NCI-H146 treated with DMSO at 0.1 percent for 48 hours (cell line): Measurements from ENCODE around the gene TSHB.

Experiments
- DNase-seq: peaks from one replicate; lab custom pipeline; 2025; ENCODE audit not compliant: unreplicated experiment; lab: John Stamatoyannopoulos, UW

Gene TSHB

GRCh38 chr1:115059316-115059715 lies 29.7 kb downstream of the TSHB start:
- no peak for DNase-seq

- DNase-seq: no peak
These were observed 30.9 kb downstream of the TSHB start for GRCh38 chr1:115060501-115060900.

DNA sequence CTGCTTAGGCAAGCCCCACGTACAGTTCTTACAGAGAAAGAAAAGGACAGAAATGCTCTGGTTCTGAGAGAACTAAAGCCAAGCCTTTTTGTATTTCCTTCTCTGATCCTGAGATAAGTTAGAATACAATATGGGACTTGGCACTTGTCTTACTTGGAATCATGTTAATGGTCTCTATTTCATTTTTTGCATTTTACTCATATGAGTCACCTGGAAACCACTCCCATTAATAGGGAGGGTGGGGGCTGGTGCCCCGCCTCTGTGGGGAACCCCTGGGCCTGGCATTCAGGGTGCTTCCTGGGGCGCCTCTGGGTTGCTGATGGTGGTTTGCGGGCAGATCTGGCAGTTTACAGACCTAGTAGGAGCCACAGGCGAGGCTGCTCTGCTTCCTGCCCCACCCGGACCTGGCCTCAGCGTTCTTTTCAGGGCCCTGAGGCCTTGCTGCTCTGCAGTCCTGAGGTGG lies 32.9 kb downstream of the TSHB start:
- no peak for DNase-seq

- no peak for DNase-seq
These were observed 33.7 kb downstream of the TSHB start for GRCh38 chr1:115063228-115063901.

DNA sequence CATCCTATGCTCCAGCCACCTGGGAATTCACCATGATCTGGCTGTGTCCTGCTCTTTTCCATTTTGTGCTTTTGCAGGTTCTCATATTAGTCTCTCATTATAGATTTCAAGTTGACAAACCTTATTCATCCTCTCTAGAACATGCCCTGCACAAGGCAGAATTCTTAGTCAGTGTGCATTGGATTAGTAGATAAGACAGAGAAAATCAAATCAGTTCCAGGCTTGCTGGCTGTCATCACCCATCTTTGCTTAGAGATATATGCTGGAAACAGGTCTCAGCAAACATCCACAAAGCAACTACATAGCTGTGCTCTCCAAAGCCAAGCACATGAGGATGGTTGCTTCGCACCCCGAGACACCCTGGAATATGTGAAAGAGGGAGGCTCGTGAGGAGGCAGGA lies 34.8 kb downstream of the TSHB start:
- DNase-seq: no peak

DNA sequence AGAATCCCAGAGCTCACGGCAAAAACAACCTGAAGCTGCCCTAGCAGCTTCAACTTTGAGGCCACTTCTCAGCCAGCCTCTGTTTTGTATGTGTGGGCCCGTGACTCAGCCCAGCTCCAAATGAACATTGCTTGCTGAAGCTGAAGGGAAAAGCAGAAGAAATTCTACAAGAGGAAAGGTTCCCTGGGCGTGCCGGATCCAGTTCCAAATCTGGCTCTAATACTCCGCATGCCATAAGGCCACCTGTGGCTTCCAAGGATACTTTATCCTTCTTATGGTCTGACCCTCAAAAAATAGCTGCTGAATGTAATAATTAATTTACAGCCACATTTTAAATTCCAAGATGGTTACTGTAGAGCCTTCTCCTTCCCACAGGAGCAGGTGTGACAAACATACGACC lies 35.4 kb downstream of the TSHB start:
- DNase-seq: no peak

DNA sequence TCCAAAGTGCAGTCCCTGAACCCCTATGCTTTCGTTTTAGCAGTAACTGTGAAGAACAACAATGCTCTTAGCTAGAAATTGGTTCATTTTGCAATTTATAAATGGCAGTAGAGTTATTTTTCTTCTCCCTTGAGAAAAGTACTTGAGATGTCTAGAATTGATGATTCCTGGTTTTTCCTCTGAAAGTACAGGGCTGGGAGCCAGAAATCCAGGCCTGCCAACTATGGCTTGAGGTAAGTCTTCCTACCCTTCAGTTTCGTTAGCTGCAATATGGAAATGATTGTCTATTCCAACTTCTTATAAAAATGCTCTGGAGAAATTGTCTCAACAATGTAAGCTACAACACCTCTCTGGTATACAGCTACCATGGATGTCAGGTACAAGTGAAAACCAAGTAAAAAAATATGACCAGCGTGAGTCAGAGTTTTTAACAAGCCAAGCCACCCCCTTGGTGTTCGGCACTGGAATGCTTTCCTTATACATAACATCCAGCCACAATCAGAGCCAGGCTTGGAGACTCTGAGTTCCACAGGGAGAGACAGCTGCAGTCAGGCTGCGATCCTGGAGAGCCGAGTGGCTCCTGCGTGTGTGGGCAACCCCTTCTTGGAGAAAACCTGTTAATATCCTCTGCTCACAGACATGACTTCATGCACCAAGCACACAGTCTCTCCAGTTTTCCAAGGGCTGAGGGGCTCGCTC lies 37.7 kb downstream of the TSHB start:
- DNase-seq: no peak

DNA sequence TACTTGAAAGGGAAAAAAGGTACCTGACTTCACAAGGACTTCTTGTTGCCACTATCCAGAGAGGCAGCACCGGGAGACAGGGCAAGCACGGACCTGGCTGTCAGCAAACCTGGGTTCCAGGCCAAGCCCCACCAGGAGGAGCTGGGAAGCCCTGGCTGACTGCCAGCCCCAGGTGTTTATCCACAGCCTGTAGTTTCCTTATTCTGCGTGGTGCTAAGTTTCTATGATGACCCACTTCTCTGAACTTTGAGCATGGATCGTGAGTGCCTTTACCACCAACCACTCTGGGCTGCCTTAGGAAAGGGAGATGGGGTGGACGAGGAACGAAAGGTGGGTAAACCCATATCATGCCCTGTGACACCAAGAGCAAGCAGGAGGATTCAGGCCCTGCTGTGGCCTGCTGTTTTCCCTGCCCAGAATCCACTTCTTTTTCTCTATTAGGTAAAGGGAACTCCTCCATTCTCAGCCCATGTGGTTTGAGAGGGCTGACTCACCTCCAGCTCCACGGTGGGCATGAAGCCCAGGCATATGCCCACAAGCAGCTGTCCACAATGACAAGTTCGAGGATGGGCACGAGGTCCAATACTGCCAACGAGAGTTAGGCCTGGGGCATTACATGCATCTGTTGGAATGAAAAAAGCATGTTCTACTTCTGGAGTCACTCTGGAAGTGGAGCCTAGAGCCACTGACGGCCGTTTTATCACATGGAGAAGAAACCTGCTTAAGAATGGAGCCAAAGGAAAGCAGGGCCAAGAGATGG lies 39.4 kb downstream of the TSHB start:
- no peak for DNase-seq

GRCh38 chr1:115069659-115070308 lies 40.2 kb downstream of the TSHB start:
- DNase-seq: no peak

- no peak for DNase-seq
These were observed 41.5 kb downstream of the TSHB start for GRCh38 chr1:115071012-115071664.

DNA sequence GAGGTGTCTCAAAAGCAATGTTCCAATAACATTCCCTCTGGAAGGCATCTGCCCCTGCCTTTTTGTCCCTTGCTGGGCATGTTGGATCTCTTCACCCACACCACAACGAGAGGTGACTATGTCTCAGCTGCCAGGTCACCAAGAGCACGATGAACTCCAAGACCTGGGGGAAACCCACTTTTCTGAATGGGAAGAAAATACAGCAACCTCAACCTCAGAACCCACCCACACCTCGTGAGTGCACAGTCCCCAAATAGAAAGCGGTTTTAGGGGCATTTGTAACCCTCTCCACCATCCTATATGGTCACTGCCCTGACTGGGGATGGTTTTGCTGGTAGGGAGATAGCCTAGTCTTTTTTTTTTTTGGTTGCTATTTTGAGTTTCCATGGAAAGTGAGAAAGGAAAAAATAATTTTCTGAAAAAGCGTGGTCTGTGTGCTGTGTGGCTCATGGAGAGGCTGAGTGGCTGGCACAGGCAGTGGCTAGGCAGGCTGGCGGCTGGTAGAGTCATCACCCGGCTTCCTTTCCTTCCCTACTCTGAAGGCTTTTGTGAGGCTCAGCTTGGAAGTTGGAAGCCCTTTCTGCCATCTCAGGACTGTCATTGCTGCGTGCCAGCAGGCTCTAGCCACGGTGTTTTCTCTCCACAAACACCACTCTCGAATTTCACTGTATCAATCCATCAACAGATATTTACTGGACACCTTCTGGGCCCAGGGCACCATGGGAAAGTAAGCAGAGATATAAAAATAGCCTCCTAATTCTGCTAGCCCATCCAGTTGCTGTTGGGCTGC lies 43.9 kb downstream of the TSHB start:
- DNase-seq: no peak

GRCh38 chr1:115074839-115075534 lies 45.4 kb downstream of the TSHB start:
- no peak for DNase-seq

GRCh38 chr1:115076384-115076915 lies 46.8 kb downstream of the TSHB start:
- DNase-seq: no peak

GRCh38 chr1:115077286-115077983 lies 47.8 kb downstream of the TSHB start:
- DNase-seq: no peak

DNA sequence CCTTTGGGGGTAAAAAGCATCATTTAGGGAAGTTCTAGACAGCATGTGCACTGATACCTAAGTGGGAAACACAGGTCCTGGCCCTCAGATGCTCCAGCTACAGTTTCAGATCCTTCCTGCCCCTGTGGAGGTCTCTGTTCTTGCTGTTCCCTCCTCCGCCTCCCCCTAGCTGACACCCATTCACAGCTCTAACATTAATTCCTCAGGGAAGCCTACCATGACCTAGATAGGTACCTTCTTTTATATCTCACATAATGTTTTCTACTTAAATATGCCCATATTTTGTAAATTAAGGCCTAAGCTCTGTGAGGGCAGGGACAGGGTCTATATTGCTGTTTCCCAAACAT lies 48.3 kb downstream of the TSHB start:
- DNase-seq: no peak

GRCh38 chr1:115078708-115079107 lies 49.1 kb downstream of the TSHB start:
- DNase-seq: no peak

- DNase-seq: no peak
These were observed 53.3 kb downstream of the TSHB start for GRCh38 chr1:115082949-115083348.
